Mammary epithelial cell (primary cell): ENCODE results near the gene C11orf71.

Experiments used
- CTCF ChIP-seq, 2 donors: IDR thresholded peaks in 1 of 2; conservative IDR thresholded peaks in 1 of 2; 2 replicates each; pipeline ENCODE4 v1.5.1; 2011 to 2012; ENCODE audit warnings: inconsistent platforms in 2 of 2, low read length in 2 of 2, mild to moderate bottlenecking in 2 of 2, control low read depth in 1 of 2, low read depth in 1 of 2; ENCODE audit not compliant: insufficient read depth in 1 of 2; ENCODE audit errors: extremely low read depth in 1 of 2
- EZH2 ChIP-seq: IDR thresholded peaks from 2 replicates; pipeline ENCODE4 v1.6.1; 2012; ENCODE audit warnings: low read length, inconsistent platforms, borderline replicate concordance

GRCh38 chr11:114396916-114397315 lies 3.4 kb downstream of the C11orf71 start:
- TF ChIP-seq CTCF (conservative IDR thresholded peaks at IDR 0.05 in 1 of 2, IDR thresholded peaks at IDR 0.05 in 1 of 2; ENCODE audit: extremely low read depth in 1 of 2, insufficient read depth in 1 of 2, low read depth in 1 of 2, low read length in 2 of 2) (no peak), EZH2 (no peak)
